Choroid plexus epithelial cell (primary cell): ENCODE data around the gene RNU1-3.
"Not testable (repeated sequence)": the region's sequence is repeated elsewhere in the genome, so short reads cannot be mapped to it uniquely, and the experiment has no call there.

ENCODE experiments used
- DNase-seq: peaks from one replicate; pipeline ENCODE4 v3.0.0-alpha.2; 2010; ENCODE audit warnings: low read depth
- H3K4me3 ChIP-seq: 2 replicates; pipeline ENCODE4 v1.5.1; 2011; ENCODE audit warnings: low read depth, mild to moderate bottlenecking, control low read depth, low read length, moderate library complexity
- TF ChIP-seq, protein P1 (sequence below): conservative IDR thresholded peaks from 2 replicates; pipeline ENCODE4 v1.5.1; 2011; ENCODE audit warnings: low read depth, mild to moderate bottlenecking, control low read depth, inconsistent platforms, low read length, moderate library complexity

The RNU1-3 gene

DNA sequence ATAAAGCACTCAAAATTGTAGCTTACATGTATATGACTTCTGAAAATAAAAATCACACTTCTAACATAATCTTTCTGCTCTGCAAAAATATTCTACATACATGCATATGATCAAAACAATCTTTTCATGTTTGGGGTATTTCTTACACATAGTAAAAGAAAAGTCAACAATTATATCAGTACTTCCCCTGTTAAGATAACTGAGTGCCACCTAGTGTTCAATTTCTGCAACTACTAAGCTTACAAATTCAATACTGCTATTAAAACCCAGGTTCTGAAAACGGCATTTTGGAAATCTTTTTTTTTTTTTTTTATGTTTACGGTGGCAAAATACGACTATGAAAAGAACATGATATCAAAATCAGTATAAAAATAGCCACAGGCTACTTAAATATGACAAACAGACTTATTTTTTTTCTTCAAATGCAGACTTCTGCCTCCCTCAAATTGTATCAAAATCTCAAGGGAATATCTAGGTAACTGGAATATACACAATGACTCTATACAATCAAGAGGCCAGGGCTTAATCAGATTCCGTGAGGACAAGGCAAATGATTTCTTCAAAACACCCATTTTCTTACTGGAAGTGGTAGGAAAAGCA is 18.1 kb upstream of the RNU1-3 start:
- DNase-seq: not testable (repeated sequence)
- TF ChIP-seq, protein P1, sequence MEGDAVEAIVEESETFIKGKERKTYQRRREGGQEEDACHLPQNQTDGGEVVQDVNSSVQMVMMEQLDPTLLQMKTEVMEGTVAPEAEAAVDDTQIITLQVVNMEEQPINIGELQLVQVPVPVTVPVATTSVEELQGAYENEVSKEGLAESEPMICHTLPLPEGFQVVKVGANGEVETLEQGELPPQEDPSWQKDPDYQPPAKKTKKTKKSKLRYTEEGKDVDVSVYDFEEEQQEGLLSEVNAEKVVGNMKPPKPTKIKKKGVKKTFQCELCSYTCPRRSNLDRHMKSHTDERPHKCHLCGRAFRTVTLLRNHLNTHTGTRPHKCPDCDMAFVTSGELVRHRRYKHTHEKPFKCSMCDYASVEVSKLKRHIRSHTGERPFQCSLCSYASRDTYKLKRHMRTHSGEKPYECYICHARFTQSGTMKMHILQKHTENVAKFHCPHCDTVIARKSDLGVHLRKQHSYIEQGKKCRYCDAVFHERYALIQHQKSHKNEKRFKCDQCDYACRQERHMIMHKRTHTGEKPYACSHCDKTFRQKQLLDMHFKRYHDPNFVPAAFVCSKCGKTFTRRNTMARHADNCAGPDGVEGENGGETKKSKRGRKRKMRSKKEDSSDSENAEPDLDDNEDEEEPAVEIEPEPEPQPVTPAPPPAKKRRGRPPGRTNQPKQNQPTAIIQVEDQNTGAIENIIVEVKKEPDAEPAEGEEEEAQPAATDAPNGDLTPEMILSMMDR: peak; percentile 37

DNA sequence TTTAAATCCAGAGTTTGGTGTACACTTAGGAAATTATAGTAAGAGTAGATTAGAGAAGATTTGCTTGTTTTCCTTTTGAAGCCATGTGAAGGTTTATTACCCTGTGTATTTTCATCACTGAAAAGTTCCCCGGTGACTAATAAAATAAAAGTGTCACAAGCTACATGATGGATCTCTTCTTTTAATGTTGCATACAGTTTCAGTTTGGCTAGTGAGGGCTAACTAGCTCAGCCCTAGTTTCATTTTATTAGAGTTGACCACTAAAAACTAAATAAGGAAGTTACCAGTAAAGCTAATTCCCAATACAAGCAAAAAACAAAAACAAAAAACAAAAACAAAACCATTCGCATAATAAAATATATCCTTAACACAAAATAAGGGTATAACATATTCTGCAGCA is 17.4 kb upstream of the RNU1-3 start:
- not testable (repeated sequence) for H3K4me3 ChIP-seq, DNase-seq

More for the DNA sequence above, 18.1 kb upstream of the RNU1-3 start:
- not testable (repeated sequence) for H3K4me3 ChIP-seq

DNA sequence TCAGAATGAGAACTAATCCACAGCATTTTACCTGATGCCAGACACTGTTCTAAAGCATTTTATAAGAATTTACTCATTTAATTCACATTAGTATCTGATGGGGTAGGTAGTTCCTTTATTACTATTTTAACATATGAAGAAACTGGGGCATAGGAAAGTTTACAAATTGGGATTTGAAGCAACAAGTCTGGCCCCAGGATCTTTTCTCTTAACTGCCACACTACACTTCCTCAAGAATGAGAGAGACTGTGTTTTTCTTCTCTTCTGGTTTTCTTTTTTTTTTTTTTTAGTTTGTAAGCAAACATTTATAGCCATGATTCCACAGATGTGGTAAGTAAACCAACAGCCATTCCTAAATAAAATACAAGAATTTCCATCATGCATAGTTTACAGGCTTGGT is 16.1 kb upstream of the RNU1-3 start:
- not testable (repeated sequence) for H3K4me3 ChIP-seq, DNase-seq

DNA sequence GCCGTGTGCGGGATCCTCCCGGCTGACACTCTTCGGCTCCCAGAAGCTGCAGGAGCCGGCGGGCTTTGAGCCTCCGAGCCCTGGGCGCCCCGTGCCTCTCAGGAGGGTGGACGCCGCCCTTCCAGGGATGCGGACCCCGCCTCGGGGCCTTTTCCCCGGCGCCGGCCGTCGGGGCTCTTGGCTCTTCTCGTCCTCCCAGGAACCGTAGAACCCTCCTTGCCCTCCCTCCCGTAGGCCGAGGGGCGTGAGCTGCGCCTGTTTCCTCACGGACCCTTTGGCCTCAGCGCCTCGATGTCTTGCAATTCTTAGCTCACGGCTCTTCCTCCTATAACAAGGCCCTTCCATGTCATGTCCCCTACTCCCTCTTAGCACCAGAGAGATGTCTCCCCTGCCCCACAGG is 13.6 kb upstream of the RNU1-3 start:
- not testable (repeated sequence) for DNase-seq
- H3K4me3 ChIP-seq: peak overlapping the region; percentile 21

DNA sequence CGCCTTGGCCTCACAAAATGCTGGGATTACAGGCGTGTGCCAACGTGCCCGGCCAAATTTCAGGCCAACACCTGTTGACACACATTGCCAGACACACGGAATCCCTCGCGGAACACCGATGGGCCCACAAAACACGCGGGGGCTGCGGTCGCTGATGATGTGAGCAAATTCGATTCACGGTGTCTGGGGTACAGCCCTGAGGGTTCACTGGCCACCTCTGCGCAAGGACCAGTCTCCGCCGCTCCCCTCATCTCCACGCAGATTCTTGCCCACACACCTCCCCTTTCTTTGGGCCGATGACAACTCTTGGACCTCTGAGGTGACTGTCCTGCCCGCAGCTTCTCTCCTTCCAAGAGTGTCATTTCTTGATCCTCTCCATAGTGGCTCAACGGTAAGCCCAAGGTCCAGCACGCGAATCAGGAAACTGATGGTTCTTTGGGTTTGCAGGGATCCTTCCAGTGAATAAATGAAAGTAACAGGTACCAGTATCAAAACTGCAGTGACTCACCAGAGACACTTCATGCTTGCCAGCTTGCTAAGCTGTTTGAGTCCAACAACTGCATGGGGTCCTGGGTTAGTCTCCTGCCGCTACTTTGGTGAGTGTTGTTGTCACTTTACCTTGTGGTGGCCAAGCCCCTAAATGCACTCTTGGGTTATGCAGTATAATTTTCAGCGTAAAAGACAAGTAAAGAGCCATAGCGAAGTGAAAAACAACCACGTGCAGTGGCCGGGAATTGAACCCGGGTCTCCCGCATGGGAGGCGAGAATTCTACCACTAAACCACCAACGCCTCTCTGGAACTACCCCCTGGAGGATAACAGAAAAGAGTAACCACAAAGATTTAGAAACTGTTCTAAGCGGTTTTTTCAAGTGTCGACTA is 11.0 kb upstream of the RNU1-3 start:
- no peak overlapping the region for H3K4me3 ChIP-seq
- TF ChIP-seq, protein P1: no peak
- peak; percentile 61 for DNase-seq

DNA sequence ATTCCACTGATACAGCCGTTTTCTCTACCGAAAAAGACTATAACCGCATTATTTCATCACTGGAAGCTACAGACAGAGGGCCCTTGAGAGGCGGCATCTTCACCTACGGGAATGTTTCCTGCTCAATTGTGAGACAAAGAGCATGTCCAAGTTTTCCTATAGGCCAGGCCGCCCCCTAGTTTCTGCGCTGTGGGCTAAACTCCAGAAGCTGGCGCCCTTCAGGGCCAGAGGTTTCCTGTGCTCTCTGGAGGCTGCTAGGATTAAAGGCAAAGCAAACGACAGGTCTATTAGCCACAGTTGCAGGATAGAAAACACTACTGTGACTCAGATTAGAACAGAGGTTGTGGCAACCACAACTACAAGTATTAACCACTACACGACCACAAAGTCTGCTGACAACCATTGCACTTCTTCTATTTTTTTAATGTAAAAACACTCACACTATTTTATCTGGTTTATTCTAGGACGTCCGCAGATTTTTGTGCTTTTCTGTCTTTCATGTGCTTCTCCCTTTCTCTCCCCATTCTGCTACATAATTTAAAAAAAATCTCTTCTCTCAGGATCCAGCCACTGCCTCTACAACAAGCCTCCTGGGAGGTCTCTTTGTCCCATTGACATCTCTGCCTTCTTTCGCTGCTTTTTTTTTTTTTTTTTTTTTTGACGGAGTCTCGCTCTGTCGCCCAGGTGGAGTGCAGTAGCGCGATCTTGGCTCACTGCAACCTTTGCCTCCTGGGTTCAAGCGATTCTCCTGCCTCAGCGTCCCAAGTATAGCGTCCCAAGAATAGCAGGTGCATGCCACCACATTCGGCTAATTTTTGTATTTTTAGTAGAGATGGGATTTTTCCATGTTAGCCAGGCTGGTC is 10.1 kb upstream of the RNU1-3 start:
- DNase-seq, H3K4me3 ChIP-seq: not testable (repeated sequence)

DNA sequence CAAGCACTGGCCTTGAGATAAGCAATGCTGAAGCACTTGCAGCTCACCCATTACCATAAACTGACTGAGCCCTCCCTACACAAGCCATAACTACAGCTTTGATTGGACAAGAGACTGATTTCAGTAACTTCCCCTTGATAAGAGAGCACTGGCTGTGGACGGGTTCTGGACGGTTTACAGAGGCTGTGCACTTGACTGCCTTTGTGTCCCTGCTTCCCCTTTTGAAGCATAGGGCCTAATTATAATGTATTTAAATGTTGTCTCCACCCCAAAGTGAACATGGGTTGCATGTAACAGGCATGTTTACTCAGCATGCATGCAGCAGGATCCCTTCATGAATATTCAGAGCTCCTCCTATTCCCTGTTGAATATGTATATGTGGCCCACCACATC is 8.4 kb upstream of the RNU1-3 start:
- not testable (repeated sequence) for DNase-seq

DNA sequence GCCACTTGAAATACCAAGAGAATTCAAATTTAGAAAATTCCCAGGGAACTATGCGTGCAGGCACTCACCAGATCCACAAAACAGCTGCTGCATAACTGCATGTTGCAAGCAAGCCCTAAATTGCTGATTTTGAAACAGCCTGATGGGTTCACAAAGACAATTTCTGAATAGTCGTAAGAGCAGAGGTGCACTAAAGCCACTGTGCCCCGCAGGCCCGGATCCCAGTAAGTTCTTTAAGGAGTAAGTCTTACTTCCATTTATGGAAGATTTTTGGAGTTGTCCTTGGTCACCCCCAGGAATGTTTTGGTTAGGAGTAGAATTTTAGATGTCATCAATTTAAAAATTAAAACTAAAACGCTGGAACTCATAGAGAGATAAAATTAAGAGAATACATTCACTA is 7.2 kb upstream of the RNU1-3 start:
- not testable (repeated sequence) for DNase-seq, H3K4me3 ChIP-seq

More for the DNA sequence above, 8.4 kb upstream of the RNU1-3 start:
- not testable (repeated sequence) for H3K4me3 ChIP-seq

DNA sequence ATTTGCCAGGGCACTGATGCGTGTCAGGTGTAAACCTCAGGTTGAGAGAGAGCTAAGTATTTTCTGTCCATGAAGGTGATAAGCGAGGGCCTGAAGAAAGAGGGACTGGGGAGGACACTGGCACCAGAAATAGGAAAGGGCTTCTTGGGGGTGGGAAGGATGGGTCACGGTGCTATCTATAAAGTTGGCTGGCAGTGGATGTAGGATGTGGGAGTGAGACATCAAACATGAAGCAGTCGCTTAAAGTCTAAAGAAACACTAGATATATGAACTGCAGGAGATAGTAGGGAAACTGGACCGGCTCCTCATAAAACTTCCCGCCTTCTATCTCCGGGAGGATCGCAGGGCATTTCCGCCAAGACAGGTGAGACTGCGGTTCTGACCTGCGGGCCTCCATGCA is 912 bp downstream of the RNU1-3 start:
- DNase-seq: not testable (repeated sequence)

DNA sequence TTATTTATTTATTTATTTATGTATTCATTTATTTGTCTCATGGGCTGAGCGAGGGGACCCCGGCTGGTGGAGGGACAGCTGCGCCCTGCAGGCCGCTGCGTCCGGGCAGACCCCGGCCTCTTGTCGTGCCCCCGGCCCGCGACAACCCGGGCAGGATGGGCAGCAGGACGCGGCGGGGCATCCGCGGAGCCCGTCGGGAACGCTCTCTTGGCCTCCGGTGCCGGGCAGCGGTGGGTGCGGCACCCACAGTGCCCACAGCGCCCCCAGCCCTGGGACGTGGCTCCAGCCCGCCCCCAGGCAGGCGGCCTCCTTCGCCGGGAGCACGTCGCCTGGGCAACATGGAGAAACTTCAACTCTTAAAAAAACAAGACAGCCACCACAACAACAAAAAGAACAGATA is 8.5 kb downstream of the RNU1-3 start:
- DNase-seq, H3K4me3 ChIP-seq: not testable (repeated sequence)

More for the DNA sequence above, 912 bp downstream of the RNU1-3 start:
- H3K4me3 ChIP-seq: not testable (repeated sequence)

DNA sequence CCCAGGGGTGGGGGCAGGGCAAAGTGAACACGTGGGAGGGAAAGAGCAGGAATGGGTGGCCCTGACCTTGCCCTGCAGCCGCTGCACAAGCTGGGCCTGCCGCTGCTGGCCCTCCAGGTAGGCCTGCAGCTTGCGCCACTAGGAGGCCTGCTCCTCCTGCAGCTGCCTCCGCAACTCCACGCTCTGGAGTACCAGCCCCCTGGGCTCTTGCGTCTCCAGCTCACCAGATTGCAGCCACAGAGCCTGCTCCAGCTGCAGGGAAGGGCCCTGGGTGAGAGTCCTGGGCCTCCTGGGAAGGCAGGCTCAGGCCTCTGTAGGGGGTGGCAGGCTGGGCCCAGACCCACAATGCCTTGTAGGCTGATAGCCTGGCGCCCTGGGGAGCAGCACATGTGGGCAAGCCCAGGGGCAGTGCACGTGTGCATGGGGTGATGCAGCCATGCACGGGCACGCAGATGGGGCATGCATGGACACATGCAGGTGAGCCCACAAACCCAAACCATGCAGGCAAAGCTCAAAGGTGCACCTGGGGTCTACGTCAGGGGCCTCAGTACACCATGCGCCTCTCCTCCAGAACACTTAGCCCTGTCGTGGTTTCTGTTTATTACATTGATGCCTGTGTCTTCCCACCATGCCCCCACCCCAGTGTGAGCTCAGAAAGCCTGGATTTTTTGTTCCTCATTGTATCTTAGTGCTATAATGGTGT is 9.6 kb downstream of the RNU1-3 start:
- not testable (repeated sequence) for DNase-seq, H3K4me3 ChIP-seq

DNA sequence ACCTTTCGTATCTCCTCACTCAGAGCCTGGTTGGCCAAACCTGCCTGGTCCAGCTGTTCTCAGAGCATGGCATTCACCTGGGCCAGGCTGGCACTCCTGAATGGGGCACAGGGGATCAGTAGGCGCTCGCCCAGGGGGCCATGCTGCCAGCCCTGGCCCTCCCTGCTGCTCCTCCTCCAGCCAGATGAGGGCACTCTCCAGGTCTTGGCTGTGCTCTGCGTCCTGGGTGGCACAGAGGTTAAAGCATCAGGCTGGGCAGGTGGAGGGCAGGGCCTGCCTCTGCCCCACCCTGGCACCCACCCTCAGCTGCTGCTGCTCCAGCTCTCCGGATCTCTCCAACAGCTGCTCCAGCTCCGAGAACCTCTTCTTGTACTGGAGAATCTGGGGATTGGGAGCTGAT is 10.2 kb downstream of the RNU1-3 start:
- not testable (repeated sequence) for DNase-seq, H3K4me3 ChIP-seq

DNA sequence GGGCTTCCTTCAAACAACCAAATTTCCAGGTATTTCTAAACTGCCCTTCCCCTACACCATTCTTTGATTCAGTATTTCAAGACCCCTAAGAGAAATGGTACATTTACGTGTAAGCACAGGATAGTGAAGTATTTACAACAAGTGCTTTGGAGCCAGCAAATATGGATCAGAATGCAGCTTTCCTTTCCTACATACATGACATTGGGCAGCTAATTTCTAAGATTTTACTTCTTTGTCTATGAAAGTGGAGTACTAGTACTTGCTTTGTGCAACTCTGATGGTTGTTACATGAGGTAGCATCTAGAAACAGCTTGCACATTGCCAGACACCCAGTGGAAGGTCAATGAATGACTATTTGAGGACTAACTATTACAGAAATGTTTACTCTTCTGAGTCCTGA is 15.2 kb downstream of the RNU1-3 start:
- not testable (repeated sequence) for DNase-seq, H3K4me3 ChIP-seq

DNA sequence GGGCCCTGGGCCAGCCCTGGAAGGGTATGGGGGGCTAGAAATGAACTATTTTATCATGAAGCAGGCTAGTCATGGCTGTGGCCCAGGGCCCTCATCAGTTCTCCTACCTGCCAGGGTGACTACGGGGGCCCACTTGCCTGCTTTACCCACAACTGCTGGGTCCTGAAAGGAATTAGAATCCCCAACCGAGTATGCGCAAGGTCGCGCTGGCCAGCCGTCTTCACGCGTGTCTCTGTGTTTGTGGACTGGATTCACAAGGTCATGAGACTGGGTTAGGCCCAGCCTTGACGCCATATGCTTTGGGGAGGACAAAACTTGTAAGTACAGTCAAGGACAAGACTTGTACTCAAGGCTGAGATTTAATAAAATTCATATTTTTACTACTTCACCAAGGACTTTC is 16.8 kb downstream of the RNU1-3 start:
- DNase-seq, H3K4me3 ChIP-seq: not testable (repeated sequence)

DNA sequence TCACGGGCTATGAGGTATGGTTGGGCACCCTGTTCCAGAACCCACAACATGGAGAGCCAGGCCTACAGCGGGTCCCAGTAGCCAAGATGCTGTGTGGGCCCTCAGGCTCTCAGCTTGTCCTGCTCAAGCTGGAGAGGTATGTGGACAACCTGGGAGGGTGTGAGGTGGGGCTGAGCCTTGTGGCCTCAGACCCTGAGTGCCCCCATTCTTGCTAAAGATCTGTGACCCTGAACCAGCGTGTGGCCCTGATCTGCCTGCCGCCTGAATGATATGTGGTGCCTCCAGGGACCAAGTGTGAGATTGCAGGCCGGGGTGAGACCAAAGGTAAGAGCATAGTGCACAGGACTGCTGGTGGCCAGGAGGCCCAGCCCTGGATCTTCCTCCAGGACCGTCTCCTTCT is 17.4 kb downstream of the RNU1-3 start:
- not testable (repeated sequence) for DNase-seq, H3K4me3 ChIP-seq

DNA sequence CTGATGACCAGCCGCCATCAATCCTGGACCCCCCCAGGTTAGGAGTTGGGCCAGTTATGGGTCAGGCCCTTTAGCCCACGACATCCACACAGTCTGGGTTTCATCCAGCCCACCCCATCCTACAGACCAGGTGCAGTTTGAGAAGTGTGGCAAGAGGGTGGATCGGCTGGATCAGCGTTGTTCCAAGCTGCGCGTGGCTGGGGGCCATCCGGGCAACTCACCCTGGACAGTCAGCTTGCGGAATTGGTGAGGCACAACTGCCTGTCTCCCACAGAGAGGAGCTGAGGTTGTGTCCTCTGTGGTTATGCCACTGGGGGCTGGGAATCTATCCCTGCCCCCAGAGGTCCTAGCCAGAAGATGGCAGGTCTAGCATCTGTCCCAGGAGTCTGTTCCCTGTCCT is 18.0 kb downstream of the RNU1-3 start:
- DNase-seq, H3K4me3 ChIP-seq: not testable (repeated sequence)
